ENCODE data around the gene RAPGEF1. TPM values are rescaled to one million over a fixed set of nuclear protein-coding genes. Genes with fewer than 3 reads are reported as not detected.

The RAPGEF1 gene
- total and polyA plus RNA-seq, 5 donors from 2014 or later: 3.8 to 159 (median 4.6) TPM

DNA sequence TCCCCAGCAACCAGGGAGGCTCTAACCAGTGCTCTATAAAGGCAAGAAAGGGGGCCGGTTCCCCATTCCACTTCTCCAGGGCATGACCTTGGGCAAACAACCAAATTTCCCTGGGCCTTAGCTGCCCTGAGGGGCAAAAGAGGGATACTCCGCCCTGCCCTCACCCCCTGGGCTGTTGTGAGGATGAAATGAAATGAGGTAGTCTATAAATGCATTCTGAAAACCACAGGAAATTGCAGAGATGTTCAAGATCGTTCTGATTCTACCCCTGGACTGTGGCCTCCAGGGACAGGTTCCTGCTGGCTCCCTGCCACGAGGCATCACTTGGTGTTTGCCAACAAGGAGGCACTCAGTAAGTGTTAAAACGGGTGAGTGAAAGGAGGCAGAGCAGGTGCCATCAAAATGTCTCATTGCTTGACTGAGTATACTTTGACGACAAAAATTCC lies 5.7 kb downstream of the RAPGEF1 start:
- no peaks in the 10 kb centered on the region for H3K27me3 ChIP-seq (ENCODE audit: control insufficient read depth, insufficient read depth, low read length)
- H3K27me3 Mint-ChIP-seq: no peaks in the 10 kb centered on the region
- H3K27ac Mint-ChIP-seq: peak overlapping the region; percentile 89 to 95 (median 95)
- no peaks in the 10 kb centered on the region for H3K9me3 ChIP-seq (ENCODE audit: control insufficient read depth in 2 of 2, low read length in 2 of 2)
- H3K36me3 ChIP-seq (ENCODE audit: control insufficient read depth, insufficient read depth, low read length): no peaks in the 10 kb centered on the region
- DNase-seq (peak; percentile 31 to 63 (median 44)), ATAC-seq (ENCODE audit: low read depth in 2 of 2) (no peak)
- no peaks in the 10 kb centered on the region for H3K9me3 Mint-ChIP-seq
- peak overlapping the region; percentile 68 for H3K4me3 ChIP-seq (ENCODE audit: low read depth, low read length)
- peak overlapping the region; percentile 89 for H3K27ac ChIP-seq (ENCODE audit: insufficient read depth, low read length, poor library complexity, severe bottlenecking)
- peaks cover 25 to 95% (median 71%) of the 10 kb centered on the region in 4 donors for H3K4me1 Mint-ChIP-seq
- peak overlapping the region; percentile 79 to 89 (median 82) for H3K4me3 Mint-ChIP-seq
- H3K4me1 ChIP-seq (ENCODE audit: control insufficient read depth, insufficient read depth, low read length, poor library complexity, severe bottlenecking): peaks cover 96% of the 10 kb centered on the region
- peaks cover 9% of the 10 kb centered on the region for H3K36me3 Mint-ChIP-seq

DNA sequence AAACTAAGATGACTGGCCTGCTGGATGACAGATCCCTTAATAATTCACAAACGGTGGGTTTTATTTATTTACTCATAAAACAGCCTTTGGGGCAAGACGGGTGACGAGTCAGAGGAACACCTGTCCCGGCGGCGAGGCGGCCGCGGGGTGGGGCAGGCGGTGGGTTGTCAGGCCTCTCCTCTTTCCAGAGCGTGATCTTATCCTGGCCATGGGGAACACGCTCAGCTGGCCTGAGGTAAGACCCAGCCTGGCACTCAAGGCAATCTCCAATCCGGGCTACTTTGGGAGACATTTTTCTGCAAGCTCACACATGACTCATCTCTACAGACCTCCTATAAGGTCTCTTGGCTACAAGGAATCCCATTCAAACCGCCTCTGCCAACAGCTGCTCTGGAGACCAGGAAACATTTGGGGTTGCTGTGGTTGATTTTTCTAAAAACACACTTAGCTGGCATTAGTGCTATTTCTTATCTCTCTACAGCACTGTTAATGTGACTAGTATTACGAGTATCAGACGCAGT lies 6.3 kb downstream of the RAPGEF1 start:
- peak overlapping the region; percentile 89 to 95 (median 95) for H3K27ac Mint-ChIP-seq
- Histone ChIP-seq H3K36me3 (ENCODE audit: control insufficient read depth, insufficient read depth, low read length) (no peaks in the 10 kb centered on the region), H3K27me3 (ENCODE audit: control insufficient read depth, insufficient read depth, low read length) (no peaks in the 10 kb centered on the region), H3K4me1 (ENCODE audit: control insufficient read depth, insufficient read depth, low read length, poor library complexity, severe bottlenecking) (peaks cover 95% of the 10 kb centered on the region), H3K9me3 (ENCODE audit: control insufficient read depth in 2 of 2, low read length in 2 of 2) (no peaks in the 10 kb centered on the region), H3K4me3 (ENCODE audit: low read depth, low read length) (peak overlapping the region; percentile 68), H3K27ac (ENCODE audit: insufficient read depth, low read length, poor library complexity, severe bottlenecking) (peak overlapping the region; percentile 89)
- H3K9me3 Mint-ChIP-seq: no peaks in the 10 kb centered on the region
- peak overlapping the region; percentile 79 to 89 (median 82) for H3K4me3 Mint-ChIP-seq
- peaks cover 5% of the 10 kb centered on the region for H3K36me3 Mint-ChIP-seq
- H3K27me3 Mint-ChIP-seq: no peaks in the 10 kb centered on the region
- H3K4me1 Mint-ChIP-seq: peaks cover 27 to 95% (median 72%) of the 10 kb centered on the region in 4 donors
- ATAC-seq (ENCODE audit: low read depth in 2 of 2): peak in 1 of 2 donors; percentile 2
- DNase-seq: peak; percentile 18 to 43 (median 35)

DNA sequence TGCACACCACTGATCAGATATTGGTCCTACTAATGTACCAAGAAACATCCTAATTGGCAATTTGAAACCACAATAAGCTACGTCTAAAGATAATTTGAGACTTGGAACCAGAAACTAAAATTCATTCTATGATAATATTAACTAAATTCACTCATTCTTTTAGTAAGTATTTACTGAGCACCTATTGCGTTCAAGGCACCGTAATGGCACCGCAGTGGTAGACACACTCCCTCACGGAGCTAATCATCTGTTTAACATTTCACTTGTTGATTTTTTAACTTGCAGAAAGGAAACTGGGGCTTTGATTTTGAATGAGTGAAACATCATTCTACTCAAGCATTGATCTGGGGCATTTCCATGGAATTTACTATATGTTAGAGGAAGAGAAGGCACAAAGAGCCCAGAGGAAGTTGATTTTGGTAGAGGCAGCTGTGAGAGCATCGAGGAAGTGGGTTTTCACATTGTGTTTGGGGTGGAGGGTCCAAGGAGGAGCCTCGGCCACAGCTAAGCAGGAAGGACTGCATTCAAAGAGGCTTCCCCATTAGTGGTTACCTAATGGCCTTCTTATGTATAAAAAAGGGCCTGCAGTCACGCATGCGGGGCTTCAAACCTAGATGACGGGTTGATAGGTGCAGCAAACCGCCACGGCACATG lies 7.1 kb downstream of the RAPGEF1 start:
- Histone ChIP-seq H3K36me3 (ENCODE audit: control insufficient read depth, insufficient read depth, low read length) (no peaks in the 10 kb centered on the region), H3K9me3 (ENCODE audit: control insufficient read depth in 2 of 2, low read length in 2 of 2) (no peaks in the 10 kb centered on the region), H3K27me3 (ENCODE audit: control insufficient read depth, insufficient read depth, low read length) (no peaks in the 10 kb centered on the region), H3K4me1 (ENCODE audit: control insufficient read depth, insufficient read depth, low read length, poor library complexity, severe bottlenecking) (peaks cover 95% of the 10 kb centered on the region), H3K4me3 (ENCODE audit: low read depth, low read length) (peak overlapping the region; percentile 76), H3K27ac (ENCODE audit: insufficient read depth, low read length, poor library complexity, severe bottlenecking) (peak overlapping the region; percentile 89)
- DNase-seq: peak; percentile 39 to 91 (median 61)
- ATAC-seq (ENCODE audit: low read depth in 2 of 2): peak; percentile 30 to 43
- Mint-ChIP-seq H3K9me3 (no peaks in the 10 kb centered on the region), H3K36me3 (peaks cover 5% of the 10 kb centered on the region), H3K4me1 (peaks cover 33 to 98% (median 75%) of the 10 kb centered on the region in 4 donors), H3K27ac (peak overlapping the region; percentile 89 to 95 (median 95)), H3K4me3 (peak overlapping the region; percentile 79 to 83 (median 80)), H3K27me3 (no peaks in the 10 kb centered on the region)

DNA sequence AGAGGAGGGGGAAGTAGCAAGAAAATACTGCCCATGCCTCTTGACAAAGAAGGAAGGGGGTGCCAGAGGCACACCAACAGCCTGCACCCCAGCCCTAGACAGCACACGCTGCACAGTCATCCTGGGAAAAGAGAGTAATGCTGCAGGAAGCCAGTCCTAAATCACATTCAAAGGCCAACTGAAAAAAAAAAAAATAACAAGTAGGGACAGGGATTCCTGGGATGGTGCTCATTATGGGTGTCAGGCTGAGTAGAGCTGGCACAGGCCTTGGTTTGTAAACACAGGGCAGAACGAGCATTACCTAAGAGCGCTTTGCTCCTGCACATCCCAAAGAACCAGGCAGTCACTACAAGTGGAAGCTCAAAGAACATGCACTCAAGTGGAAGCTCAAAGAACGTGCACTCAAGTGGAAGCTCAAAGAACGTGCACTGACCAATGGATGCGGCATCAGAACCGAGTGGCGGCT lies 7.8 kb downstream of the RAPGEF1 start:
- Histone ChIP-seq H3K4me1 (ENCODE audit: control insufficient read depth, insufficient read depth, low read length, poor library complexity, severe bottlenecking) (peaks cover 96% of the 10 kb centered on the region), H3K4me3 (ENCODE audit: low read depth, low read length) (peak overlapping the region; percentile 76), H3K27ac (ENCODE audit: insufficient read depth, low read length, poor library complexity, severe bottlenecking) (peak overlapping the region; percentile 89), H3K36me3 (ENCODE audit: control insufficient read depth, insufficient read depth, low read length) (no peaks in the 10 kb centered on the region), H3K27me3 (ENCODE audit: control insufficient read depth, insufficient read depth, low read length) (no peaks in the 10 kb centered on the region), H3K9me3 (ENCODE audit: control insufficient read depth in 2 of 2, low read length in 2 of 2) (no peaks in the 10 kb centered on the region)
- Mint-ChIP-seq H3K4me1 (peaks cover 37 to 99% (median 78%) of the 10 kb centered on the region in 4 donors), H3K4me3 (peak overlapping the region; percentile 80 to 88 (median 83)), H3K27me3 (no peaks in the 10 kb centered on the region), H3K9me3 (no peaks in the 10 kb centered on the region), H3K27ac (peak overlapping the region; percentile 89 to 99 (median 95)), H3K36me3 (peaks cover 5% of the 10 kb centered on the region)
- ATAC-seq (ENCODE audit: low read depth in 2 of 2): no peak
- no peak for DNase-seq

DNA sequence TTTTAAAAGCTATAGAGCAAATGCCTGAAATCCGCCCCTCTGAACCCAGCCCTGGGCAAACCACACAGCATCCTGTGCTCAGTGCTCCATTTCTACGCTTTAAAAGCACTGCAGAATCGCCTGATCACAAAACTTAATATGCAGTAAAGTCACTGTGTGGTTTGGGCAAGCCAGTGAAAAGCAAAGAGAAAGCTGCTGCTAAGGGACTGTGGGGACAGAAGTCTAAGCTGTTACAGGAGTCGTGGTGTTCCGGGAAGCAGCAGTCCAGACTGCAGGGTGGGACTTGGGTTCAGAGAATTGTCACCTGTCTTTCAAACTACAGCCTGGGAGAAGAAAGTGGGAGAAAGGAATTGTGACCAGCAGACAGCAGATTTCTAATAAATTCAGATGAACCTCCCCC lies 8.2 kb downstream of the RAPGEF1 start:
- peak; percentile 41 to 42 for ATAC-seq (ENCODE audit: low read depth in 2 of 2)
- Histone ChIP-seq H3K4me1 (ENCODE audit: control insufficient read depth, insufficient read depth, low read length, poor library complexity, severe bottlenecking) (peaks cover 96% of the 10 kb centered on the region), H3K9me3 (ENCODE audit: control insufficient read depth in 2 of 2, low read length in 2 of 2) (no peaks in the 10 kb centered on the region), H3K36me3 (ENCODE audit: control insufficient read depth, insufficient read depth, low read length) (no peaks in the 10 kb centered on the region), H3K27me3 (ENCODE audit: control insufficient read depth, insufficient read depth, low read length) (no peaks in the 10 kb centered on the region), H3K4me3 (ENCODE audit: low read depth, low read length) (peak overlapping the region; percentile 76), H3K27ac (ENCODE audit: insufficient read depth, low read length, poor library complexity, severe bottlenecking) (peak overlapping the region; percentile 89)
- DNase-seq: peak in 2 of 3 donors; percentile 66 to 88
- peaks cover 37 to 99% (median 77%) of the 10 kb centered on the region in 4 donors for H3K4me1 Mint-ChIP-seq
- peak overlapping the region; percentile 80 to 88 (median 83) for H3K4me3 Mint-ChIP-seq
- H3K9me3 Mint-ChIP-seq: no peaks in the 10 kb centered on the region
- peak overlapping the region; percentile 89 to 99 (median 95) for H3K27ac Mint-ChIP-seq
- peaks cover 5% of the 10 kb centered on the region for H3K36me3 Mint-ChIP-seq
- H3K27me3 Mint-ChIP-seq: no peaks in the 10 kb centered on the region

DNA sequence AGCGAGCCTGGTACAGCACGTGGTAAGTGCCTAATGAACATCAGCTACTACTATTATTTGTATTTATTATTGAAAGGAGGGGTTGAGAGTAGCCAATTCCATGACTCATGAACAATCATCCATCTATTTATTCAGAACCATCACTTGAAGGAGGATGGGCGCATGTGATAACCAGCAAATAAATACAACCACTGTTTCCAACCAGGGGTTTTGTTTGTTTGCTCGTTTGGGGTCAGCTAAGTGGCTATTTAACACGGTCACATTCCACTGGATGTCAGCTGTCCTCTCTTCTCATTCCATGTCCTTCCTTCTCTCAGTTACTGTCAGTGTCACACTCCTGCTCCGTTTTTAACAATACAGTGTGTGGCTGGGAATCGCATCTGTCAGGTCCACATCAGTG lies 8.6 kb downstream of the RAPGEF1 start:
- Histone ChIP-seq H3K27me3 (ENCODE audit: control insufficient read depth, insufficient read depth, low read length) (no peaks in the 10 kb centered on the region), H3K9me3 (ENCODE audit: control insufficient read depth in 2 of 2, low read length in 2 of 2) (no peaks in the 10 kb centered on the region), H3K4me1 (ENCODE audit: control insufficient read depth, insufficient read depth, low read length, poor library complexity, severe bottlenecking) (peaks cover 96% of the 10 kb centered on the region), H3K4me3 (ENCODE audit: low read depth, low read length) (peak overlapping the region; percentile 76), H3K36me3 (ENCODE audit: control insufficient read depth, insufficient read depth, low read length) (no peaks in the 10 kb centered on the region), H3K27ac (ENCODE audit: insufficient read depth, low read length, poor library complexity, severe bottlenecking) (peak overlapping the region; percentile 89)
- H3K4me1 Mint-ChIP-seq: peaks cover 37 to 99% (median 75%) of the 10 kb centered on the region in 4 donors
- H3K36me3 Mint-ChIP-seq: peaks cover 5% of the 10 kb centered on the region
- no peak for DNase-seq
- no peak for ATAC-seq (ENCODE audit: low read depth in 2 of 2)
- H3K27me3 Mint-ChIP-seq: no peaks in the 10 kb centered on the region
- peak overlapping the region; percentile 80 to 88 (median 83) for H3K4me3 Mint-ChIP-seq
- no peaks in the 10 kb centered on the region for H3K9me3 Mint-ChIP-seq
- H3K27ac Mint-ChIP-seq: peak overlapping the region; percentile 89 to 99 (median 95)

DNA sequence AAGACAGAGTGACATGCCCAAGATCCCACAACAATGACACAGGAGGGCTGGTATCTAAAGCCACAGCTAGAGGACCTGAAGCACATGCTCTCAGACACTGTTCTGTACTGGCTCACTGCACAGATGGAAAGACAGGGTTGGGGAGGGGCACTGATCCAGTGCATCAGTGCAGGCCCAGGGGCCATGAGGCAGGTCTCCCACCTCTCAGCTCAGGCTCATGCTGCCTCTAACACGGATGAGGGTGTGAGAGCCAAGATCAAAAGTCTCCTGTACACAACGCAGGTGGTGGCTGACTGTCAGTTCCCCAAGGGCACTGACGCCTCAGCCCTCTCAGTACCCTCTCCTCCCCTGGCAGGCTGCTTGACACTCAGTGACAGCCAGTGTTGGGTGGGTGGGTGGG lies 10.9 kb downstream of the RAPGEF1 start:
- DNase-seq (peak; percentile 48 to 82 (median 66)), ATAC-seq (ENCODE audit: low read depth in 2 of 2) (peak; percentile 63 to 65)
- peak overlapping the region; percentile 72 to 92 (median 82) for H3K4me3 Mint-ChIP-seq
- no peaks in the 10 kb centered on the region for H3K9me3 ChIP-seq (ENCODE audit: control insufficient read depth in 2 of 2, low read length in 2 of 2)
- no peaks in the 10 kb centered on the region for H3K9me3 Mint-ChIP-seq
- H3K27ac ChIP-seq (ENCODE audit: insufficient read depth, low read length, poor library complexity, severe bottlenecking): peak overlapping the region; percentile 97
- peak overlapping the region; percentile 77 for H3K4me3 ChIP-seq (ENCODE audit: low read depth, low read length)
- no peaks in the 10 kb centered on the region for H3K27me3 ChIP-seq (ENCODE audit: control insufficient read depth, insufficient read depth, low read length)
- no peaks in the 10 kb centered on the region for H3K36me3 Mint-ChIP-seq
- peak overlapping the region; percentile 86 to 95 (median 89) for H3K27ac Mint-ChIP-seq
- H3K27me3 Mint-ChIP-seq: no peaks in the 10 kb centered on the region
- peaks cover 38 to 97% (median 72%) of the 10 kb centered on the region in 4 donors for H3K4me1 Mint-ChIP-seq
- H3K36me3 ChIP-seq (ENCODE audit: control insufficient read depth, insufficient read depth, low read length): no peaks in the 10 kb centered on the region
- H3K4me1 ChIP-seq (ENCODE audit: control insufficient read depth, insufficient read depth, low read length, poor library complexity, severe bottlenecking): peaks cover 91% of the 10 kb centered on the region
